HG02970 (cell line): ENCODE results near the gene NKAIN1.
"Not testable (repeated sequence)": the region's sequence is repeated elsewhere in the genome, so short reads cannot be mapped to it uniquely, and the experiment has no call there.

Source experiments
- ATAC-seq: cut with Tn5 transposase; IDR thresholded peaks from one replicate; pipeline ENCODE4 v1.9.1; 2021; ENCODE audit warnings: mild to moderate bottlenecking, moderate library complexity, moderate number of reproducible peaks; ENCODE audit not compliant: unreplicated experiment, low FRiP score

The NKAIN1 gene

DNA sequence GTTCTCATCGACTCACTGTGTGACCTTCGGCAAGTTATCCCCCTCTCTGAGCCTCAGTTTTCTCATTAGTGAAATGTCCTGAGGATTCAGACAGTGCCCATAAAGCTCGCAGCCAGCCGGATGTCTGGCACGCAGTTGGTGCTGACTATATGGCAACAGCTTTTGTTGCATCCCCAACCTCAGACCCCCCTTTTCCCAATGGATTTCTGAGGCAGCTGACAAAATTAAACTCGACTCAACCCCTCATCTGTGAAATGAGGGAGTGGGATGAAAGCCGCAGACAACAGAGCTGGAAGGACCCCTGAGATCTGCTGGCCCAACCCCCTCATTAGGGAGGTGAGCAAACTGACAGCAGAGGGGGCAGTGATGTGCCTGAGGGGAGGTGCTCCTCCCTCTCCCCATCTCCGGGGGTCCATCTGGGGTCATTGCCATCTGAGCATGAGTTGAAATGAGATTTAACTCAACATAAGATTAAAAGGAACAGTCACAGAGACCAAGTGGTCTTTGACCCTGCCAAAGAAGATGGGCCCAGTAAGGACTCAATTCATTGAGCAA is 40.4 kb downstream of the NKAIN1 start:
- no peak for ATAC-seq

DNA sequence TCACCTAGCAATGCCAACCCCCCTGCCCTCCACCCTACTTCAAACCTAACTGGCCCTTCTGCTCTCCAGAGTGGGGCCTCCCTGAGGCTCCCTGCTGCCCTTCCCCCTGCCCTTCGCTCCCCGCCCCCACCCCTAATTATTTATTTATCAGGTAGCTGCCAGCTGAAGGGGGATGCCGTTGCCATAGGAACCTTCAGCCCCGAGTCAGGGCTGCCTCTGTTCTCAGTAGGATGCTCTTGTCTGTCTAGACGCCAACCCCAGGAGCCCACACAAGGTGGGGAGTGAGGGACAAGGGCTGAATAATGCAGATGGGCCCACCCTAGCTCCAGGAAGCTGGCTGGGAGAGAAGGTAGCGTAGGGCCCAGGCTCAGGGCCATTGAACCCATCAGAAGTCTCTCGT is 41.1 kb downstream of the NKAIN1 start:
- no peak for ATAC-seq

DNA sequence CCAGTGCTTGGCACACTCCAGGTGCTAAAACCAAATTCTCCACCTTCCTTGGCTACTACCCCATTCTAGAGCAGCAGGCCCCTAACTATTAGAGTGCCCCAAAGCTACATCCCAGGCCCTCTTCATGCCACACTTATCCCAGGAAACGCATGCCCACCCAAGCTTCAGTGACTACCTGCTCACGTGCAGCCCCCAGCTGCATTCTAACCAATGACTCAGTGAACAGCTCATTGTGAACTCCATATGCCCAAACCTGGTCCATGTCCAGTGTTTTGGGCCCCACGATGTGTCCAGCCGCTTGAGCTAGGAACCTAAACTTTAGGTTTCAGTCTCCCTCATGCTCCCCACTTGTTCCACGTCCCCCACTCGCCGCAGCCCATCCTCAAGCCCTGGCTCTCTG is 41.5 kb downstream of the NKAIN1 start:
- ATAC-seq: no peak

DNA sequence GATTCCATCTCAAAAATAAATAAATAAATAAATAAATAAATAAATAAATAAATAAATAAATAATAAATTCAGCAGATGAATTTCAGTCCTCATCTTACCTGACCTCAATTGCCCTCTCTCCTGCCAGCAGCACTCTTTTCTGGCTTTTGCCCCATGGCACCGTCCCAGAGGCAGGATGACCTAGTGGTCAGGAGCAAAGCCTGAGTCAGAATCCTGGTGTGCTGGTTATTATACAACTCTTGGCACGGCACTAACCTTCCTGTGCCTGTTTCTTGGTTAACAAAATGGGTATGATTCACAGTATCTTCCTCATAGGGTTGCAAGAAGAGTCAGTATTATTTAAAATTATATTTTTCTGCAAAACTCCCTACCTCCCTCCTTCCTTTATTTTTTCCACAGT is 43.0 kb downstream of the NKAIN1 start:
- no peak for ATAC-seq

DNA sequence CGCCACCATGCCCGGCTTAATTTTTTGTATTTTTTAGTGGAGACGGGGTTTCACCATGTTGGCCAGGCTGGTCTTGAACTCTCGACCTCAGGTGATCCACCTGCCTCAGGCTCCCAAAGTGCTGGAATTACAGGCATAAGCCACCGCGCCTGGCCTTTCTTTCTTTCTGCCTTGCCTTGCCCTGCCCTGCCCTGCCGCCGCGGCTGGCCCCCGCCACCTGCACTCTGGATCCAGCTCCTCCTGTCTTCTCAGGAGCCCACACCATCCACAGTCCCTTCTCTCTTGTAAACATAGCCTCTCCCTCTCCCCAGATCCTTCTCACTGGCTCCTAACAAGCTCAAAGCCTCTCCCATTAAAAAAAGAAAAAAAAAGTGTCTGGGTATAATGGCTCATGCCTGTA is 44.4 kb downstream of the NKAIN1 start:
- not testable (repeated sequence) for ATAC-seq

DNA sequence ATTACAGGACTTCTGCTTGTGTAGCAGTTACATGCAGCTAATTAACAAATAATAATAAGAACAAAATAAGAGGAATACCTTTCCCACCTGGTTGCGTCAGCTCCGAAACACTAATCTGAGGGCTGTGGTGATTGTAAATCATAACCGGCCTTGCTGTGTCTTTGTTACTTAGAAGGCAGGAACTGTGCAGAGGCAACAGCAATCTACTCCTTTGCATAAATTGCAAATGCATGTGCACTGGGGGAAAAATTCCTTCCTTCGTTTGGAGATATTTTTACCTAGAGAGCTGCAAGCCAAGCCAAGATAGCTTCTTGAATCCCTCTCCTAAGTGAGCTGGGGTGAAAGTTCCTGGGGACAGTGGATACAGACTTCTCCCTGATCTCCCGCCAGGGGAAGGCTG is 46.0 kb downstream of the NKAIN1 start:
- ATAC-seq: no peak

DNA sequence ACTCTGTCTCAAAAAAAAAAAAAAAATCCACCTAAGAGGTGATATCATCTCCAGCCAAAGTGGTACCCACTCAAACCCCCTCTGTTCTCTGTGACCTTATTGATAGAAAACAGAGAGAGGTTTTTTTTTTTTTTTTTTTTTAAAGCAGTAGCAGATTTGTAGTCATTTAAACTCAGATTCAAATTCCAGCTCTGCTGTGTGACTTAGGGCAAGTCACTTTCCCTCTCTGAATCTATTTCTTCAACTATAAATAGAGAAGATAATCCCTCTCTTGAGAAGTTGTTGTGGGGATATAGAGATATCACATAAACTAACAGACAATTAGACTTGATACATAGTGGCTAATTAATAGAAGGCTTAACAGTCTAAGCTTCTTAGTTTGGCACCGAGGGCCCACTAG is 48.4 kb downstream of the NKAIN1 start:
- ATAC-seq: no peak

DNA sequence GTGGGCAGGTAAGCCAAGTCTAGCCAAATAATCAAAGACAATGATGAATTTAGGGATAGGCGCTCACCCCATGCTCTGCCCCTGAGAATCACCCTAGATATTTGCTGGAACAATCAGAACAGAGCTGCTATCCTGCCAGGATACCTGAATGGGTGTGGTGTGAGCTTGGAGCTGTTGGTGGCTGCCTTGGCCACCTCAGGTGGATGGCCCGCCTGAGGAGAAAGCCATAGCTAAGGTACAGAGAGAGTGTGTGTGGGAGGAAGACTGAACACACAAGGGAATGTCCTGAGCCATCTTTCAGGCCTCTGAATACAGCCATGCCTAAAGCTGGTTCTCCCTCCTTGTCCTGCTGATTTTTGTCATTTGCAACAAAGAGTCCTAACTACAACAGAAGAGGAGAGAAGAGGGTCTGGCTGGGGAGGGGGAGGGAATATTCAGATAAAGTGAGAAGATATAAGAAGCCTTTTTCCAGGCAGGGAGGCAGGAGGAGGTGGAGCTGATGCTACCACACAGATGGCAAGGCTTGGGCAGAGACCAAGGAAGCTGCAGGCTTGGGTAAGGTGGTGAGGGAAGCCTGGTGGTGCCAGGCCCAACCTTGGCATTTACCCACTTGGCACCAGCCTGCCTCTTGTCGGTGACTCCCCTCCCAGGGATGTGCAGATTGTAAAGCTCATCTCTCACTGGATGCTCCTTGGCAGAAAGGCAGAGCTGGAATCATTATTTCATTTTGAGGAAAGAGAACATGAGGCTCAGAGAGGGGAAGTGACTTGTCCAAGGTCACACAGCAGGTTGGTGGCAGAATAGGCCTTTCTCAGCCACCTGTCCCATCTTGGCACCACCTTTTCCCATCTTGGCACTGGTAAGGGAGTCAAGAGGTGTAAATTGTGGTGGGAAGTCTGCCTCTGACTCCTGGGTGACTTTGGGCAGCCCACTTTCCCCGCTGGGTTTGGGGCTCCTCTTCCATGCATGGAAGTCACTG is 49.7 kb downstream of the NKAIN1 start:
- ATAC-seq: no peak

DNA sequence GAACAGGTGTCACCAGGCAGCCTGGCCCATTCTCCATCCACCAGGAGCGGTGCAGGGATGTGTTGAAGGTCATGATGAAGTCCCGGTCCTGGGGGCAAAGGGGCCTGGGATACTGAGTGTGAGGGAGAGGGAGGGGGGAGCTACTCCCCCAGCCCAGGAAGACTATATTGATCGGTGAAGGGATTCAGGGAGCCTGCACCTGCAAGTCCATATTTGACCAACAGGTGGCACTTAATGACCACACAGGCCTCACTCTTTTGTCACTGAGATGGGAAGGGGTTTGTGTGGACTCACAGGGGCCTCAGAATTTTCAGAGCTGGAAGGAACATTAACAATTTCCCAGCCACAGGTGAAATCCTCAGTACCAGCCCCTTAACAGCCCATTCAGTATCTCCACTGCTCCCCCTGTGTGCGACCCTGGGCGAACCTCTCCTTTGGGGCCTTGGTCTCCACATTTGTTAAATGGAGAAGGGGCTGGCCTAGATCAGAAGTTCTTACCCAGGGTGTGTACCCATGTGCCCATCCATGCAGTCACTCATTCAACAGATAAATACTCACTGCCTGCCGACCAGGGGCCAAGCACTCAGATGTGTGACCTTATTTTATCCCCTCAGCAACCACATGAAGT is 55.6 kb downstream of the NKAIN1 start:
- no peak for ATAC-seq

DNA sequence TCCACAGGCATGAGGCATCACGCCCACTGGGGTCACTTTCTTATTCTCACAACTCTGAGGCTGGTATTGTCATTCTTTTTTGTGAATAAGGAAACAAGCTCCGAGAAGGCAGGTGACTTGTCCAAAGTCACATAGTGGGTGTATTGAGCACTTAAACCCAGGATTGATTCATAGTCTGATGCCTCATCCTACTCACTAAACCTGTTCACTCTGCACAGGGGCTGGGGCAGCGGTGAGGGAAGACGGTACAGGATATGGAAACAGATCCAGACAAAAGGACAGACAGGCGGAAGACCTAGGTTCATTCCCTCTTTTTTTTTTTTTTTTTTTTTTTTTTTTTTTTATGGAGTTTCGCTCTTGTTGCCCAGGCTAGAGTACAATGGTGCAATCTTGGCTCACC is 56.6 kb downstream of the NKAIN1 start:
- no peak for ATAC-seq

DNA sequence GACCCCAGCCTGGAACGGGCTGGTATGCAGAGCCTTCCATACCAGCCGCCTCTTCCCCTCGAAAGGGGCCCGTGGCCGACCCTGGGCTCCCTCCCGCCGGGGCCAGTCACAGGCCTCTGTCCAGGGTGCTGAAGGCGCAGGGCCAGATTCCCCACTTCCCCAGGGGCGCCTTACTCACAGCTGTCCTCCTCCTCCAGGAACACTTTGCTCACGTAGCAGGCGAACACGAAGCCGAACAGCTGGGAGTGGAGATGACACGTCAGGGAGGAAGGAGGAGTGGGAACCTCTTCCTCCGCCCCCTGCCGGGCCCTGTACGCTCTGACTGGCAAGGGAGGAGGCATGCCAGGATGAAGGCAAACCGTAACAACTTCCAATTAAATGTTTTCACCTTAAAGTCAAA is 57.3 kb downstream of the NKAIN1 start:
- ATAC-seq: no peak

DNA sequence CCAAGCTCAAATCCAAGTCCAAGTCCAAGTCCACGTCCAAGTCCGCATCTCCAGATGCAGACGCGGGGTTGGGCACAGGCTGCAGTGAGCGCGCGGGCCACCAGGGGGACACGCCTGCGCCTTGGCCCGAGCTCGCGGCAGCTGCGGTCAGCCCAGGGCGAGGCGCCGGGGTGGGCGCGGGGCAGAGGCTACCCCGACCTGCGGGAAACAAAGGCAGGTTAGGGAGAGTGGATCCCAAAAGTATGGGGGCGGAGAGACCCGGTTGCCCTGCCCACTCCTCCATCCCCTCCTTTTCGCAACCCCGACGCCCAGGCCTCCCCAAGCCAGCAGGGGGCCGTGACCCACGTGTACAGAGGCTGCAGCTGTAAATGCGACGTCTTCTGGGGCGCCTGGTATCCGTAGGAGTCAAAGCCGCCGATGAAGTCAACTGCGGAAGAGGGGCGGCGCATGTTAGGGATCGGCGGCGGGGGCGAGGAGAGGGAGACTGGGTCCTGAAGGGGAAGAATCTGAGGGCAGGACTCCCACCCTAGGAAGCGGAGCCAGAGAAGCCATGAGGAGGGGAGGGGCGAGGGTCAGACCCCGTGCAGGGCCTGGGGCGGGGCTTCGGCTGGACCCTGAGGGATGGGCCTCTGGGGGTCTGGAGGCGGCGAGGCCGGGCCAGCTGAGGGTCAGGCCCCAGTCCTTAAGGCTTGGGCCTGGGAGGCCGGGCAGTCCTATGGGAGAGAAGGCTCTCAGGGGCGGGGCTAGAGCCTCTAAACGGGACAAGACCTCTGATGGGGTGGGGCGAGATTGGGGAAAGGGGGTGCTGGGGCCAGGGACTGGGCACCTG is 58.0 kb downstream of the NKAIN1 start:
- ATAC-seq: no peak

DNA sequence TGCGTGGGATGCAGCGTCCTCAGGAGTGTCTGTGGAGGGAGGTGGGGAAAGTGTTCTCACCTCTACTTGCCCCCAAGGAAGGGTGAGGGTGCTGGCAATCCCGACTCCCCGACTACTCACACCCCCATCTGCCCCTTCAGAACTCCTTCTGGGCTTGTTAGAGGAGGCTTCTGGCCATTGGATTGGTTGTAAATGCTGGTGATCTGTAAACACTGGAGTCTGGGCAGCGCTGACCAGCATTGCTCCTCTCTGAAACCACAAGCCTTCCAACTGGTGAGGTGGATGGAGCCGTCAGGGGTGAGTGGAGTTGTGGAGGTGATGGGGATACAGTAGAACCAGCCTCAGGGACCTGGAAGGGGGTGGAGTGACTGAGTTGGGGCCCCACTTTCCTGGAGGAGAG is 59.3 kb downstream of the NKAIN1 start:
- ATAC-seq: no peak

DNA sequence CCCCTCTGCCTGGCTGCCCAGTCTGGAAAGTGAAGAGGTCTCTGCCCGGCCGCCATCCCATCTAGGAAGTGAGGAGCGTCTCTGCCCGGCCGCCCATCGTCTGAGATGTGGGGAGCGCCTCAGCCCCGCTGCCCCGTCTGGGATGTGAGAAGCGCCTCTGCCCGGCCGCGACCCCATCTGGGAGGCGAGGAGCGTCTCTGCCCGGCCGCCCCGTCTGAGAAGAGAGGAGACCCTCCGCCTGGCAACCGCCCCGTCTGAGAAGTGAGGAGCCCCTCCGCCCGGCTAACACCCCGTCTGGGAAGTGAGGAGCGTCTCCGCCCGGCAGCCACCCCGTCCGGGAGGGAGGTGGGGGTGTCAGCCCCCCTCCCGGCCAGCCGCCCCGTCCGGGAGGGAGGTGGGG is 63.4 kb downstream of the NKAIN1 start:
- not testable (repeated sequence) for ATAC-seq

DNA sequence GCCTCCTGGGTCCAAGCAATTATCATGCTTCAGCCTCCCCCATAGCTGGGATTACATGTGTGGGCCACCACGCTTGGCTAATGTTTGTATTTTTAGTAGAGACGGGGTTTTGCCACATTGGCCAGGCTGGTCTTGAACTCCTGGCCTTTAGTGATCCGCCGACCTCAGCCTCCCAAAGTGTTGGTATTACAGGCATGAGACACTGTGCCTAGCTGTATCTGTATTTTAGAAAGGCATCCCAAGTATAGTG is 69.3 kb downstream of the NKAIN1 start:
- no peak for ATAC-seq

DNA sequence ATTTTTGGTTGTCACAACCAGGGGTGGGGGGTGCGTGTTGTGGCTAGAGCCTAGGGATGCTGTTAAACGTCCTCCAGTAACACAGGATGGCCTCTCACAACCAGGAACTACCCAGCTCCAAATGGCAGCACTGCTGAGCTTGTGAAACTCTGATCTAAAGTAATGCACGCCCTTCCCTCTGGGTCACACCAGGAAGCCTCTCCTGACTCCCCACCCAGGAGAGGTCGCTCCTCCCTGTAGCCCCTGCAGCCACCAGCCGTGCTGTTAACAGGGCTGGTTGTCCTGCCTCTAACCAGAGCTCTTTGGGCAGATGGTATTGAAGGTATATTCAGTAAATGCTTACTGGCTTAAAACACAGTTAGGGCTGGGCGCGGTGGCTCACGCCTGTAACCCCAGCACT is 73.2 kb downstream of the NKAIN1 start:
- no peak for ATAC-seq

DNA sequence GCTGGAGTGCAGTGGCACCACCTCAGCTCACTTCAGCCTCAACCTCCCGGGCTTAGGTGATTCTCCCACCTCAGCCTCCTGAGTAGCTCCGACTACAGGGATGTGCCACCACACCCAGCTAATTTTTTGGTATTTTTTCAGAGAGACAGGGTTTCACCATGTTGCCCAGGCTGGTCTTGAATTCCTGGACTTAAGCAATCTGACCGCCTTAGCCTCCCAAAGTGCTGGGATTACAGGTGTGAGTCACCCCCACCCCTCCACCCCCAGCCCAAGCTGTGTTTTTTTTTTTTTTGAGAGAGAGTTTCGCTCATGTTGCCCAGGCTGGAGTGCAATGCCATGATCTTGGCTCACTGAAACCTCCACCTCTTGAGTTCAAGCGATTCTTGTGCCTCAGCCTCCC is 75.4 kb downstream of the NKAIN1 start:
- ATAC-seq: no peak

DNA sequence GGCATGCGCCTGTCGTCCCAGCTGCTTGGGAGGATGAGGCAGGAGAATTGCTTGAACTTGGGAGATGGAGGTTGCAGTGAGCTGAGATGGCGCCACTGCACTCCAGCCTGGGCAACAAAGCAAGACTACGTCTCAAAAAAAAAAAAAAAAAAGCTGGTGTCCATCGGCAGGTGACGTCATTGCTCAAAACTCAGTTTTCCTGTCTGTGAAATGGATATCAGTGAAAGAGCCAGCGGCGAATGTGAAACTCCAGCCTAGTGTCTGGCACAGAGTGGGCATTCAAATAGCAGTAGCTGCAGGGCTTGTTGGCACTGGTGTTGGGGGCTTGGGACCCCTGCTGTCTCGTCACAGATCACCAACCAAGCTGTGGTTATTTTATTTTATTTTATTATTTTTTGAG is 75.8 kb downstream of the NKAIN1 start:
- no peak for ATAC-seq

DNA sequence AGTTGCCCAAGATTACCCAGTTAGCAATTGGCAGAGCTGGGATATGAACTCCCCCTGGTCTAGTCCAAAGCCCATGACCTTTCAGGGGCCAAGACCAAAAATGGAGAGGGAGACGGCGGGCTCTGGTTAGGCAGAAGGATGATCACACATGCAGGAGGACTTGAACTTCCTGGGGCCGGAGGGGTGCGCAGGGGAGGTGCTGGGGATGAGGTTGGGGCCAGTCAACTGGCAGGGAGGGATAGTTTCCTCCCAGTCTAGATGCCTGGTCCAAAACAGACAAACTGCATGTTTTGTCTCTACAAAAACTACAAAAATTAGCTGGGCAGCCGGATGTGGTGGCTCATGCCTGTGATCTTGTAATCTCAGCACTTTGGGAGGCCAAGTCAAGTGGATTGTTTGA is 78.1 kb downstream of the NKAIN1 start:
- no peak for ATAC-seq

DNA sequence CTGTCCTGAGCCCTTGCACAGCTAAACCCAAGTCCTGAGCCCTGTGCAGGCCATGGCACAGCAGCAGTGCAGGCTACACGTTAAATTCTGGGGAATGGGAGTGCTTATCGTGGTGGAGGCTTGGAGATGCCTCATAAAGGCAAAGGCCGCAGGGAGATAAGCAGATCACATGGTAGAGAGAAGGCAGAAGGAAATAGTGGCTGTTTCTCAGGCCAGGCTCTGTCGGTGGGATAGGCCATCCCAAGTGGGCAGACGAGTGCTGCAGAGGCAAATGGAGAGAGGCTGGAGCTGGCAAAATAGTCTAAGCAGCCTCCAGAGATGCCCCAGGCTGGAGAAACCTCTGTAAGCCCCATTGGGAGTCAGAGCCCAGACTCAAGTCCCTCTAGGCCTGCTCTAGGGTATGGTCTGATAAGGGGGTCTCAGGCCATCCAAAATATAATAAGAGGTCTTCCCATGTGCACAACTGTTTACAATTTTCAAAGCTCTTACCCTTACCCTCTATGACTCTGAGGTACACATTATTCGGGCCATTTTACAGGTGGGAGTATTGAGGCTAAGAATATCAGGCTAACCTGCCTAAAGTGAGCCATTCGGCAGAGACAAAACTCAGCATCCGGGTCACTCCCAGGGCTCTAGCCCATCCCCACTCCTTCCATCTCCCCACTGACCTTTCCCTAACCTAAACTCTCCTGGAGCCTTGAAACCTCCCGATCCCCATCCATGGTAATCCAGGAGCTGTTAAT is 79.6 kb downstream of the NKAIN1 start:
- no peak for ATAC-seq
